WI38 (cell line): ENCODE results near the gene ODR4.

ENCODE experiments used
- H3K4me3 ChIP-seq: 2 replicates; pipeline ENCODE4 v1.5.1; 2011; ENCODE audit warnings: low read depth, mild to moderate bottlenecking, control low read depth, low read length
- TF ChIP-seq, protein P1 (sequence below): IDR thresholded peaks from 2 replicates; pipeline ENCODE4 v1.5.1; 2012; ENCODE audit warnings: low read depth, mild to moderate bottlenecking, control low read depth, low read length

The ODR4 gene

DNA sequence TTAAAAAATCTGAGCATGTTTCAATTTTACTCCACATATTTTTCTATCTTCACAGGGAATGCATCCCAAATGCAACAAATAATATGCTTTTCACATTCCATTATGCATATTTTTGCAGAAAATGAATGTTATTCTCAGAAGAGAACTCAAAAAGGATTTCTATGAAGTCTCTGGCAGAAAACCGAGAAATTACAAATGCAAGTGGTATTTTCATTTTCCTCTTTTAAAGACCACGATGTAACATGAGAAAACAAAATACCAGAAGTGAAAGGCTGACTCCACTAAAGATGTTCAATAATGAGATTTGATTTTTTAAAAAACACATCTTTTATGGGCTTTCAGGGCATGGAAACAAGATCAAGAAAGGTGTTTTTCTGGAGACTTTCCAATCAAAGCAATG lies 90.3 kb downstream of the ODR4 start:
- no peak overlapping the region for H3K4me3 ChIP-seq
- TF ChIP-seq, protein P1, sequence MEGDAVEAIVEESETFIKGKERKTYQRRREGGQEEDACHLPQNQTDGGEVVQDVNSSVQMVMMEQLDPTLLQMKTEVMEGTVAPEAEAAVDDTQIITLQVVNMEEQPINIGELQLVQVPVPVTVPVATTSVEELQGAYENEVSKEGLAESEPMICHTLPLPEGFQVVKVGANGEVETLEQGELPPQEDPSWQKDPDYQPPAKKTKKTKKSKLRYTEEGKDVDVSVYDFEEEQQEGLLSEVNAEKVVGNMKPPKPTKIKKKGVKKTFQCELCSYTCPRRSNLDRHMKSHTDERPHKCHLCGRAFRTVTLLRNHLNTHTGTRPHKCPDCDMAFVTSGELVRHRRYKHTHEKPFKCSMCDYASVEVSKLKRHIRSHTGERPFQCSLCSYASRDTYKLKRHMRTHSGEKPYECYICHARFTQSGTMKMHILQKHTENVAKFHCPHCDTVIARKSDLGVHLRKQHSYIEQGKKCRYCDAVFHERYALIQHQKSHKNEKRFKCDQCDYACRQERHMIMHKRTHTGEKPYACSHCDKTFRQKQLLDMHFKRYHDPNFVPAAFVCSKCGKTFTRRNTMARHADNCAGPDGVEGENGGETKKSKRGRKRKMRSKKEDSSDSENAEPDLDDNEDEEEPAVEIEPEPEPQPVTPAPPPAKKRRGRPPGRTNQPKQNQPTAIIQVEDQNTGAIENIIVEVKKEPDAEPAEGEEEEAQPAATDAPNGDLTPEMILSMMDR = no peak
